Skeletal muscle tissue (tissue), 4 donors: Measurements from ENCODE around the gene OR52K1. TPM values are rescaled to one million over a fixed set of nuclear protein-coding genes. Genes with fewer than 3 reads are reported as not detected.
"Not testable (repeated sequence)": the region's sequence is repeated elsewhere in the genome, so short reads cannot be mapped to it uniquely, and the experiment has no call there.

ENCODE experiments used
- H3K27ac ChIP-seq: one replicate; pipeline ENCODE4 v1.7.0; 2013; ENCODE audit warnings: mild to moderate bottlenecking, low read depth, low read length, inconsistent platforms
- H3K27me3 ChIP-seq, 3 donors: one replicate each; pipeline ENCODE4 v1.7.0; 2013; ENCODE audit warnings: low read length in 3 of 3; ENCODE audit not compliant: control insufficient read depth in 3 of 3, insufficient read depth in 3 of 3
- H3K36me3 ChIP-seq, 3 donors: one replicate each; pipeline ENCODE4 v1.7.0; 2013; ENCODE audit warnings: low read length in 3 of 3; ENCODE audit not compliant: control insufficient read depth in 3 of 3, insufficient read depth in 3 of 3
- H3K4me1 ChIP-seq, 3 donors: one replicate each; pipeline ENCODE4 v1.7.0; 2013; ENCODE audit warnings: low read length in 3 of 3, mild to moderate bottlenecking in 3 of 3; ENCODE audit not compliant: control insufficient read depth in 3 of 3, insufficient read depth in 3 of 3
- H3K4me3 ChIP-seq, 3 donors: one replicate each; pipeline ENCODE4 v1.7.0; 2013; ENCODE audit warnings: low read length in 3 of 3
- H3K9ac ChIP-seq, 3 donors: one replicate each; pipeline ENCODE4 v1.7.0; 2013; ENCODE audit warnings: low read length in 3 of 3, mild to moderate bottlenecking in 3 of 3, moderate library complexity in 2 of 3, low read depth in 1 of 3
- H3K9me3 ChIP-seq, 3 donors: one replicate each; pipeline ENCODE4 v1.7.0; 2013; ENCODE audit warnings: low read length in 3 of 3; ENCODE audit not compliant: control insufficient read depth in 3 of 3
- total RNA-seq: library from RNA; depleted of rRNA; stranded (reverse); fragments of >200 nt; gene quantifications from one replicate; pipeline ENCODE4 v1.2.3, GENCODE V29; 2014
- donor health status: Osteomylitis.

OR52K1 gene
- total RNA-seq, 1 donor from 2014 or later: not detected

- no peaks in the 10 kb centered on the region for H3K36me3 ChIP-seq
- H3K4me1 ChIP-seq: peaks cover 0 to 11% (median 0%) of the 10 kb centered on the region in 3 donors
- no peak overlapping the region for H3K27ac ChIP-seq
- H3K9me3 ChIP-seq: no peaks in the 10 kb centered on the region
- H3K4me3 ChIP-seq: no peak overlapping the region
- H3K9ac ChIP-seq: no peak overlapping the region
- H3K27me3 ChIP-seq: peaks cover 0 to 2% (median 0%) of the 10 kb centered on the region in 3 donors
These were observed 39.9 kb downstream of the OR52K1 start for GRCh38 chr11:4522339-4522738.

DNA sequence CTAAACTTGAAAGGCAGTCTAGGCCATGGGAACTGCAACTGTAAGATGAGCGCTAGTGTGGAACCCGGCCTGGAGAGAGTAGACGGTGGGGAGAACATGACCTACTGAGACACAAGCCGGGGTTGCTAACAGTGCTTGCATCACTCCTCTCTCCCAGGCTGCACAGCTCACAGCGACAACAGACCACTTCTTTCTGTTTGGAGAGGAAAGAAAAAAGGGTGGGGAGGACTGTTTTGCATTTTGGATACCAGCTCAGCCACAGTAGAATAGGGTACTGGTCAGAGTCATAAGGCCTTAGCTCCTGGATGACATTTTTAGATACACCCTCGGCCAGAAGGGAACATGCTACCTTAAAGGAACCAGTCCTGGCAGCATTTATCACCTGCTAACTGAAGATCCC is 40.3 kb downstream of the OR52K1 start:
- H3K9ac ChIP-seq: no peak overlapping the region
- H3K36me3 ChIP-seq: no peaks in the 10 kb centered on the region
- no peaks in the 10 kb centered on the region for H3K9me3 ChIP-seq
- no peak overlapping the region for H3K27ac ChIP-seq
- no peak overlapping the region for H3K4me3 ChIP-seq
- H3K27me3 ChIP-seq: peaks cover 0 to 2% (median 0%) of the 10 kb centered on the region in 3 donors
- H3K4me1 ChIP-seq: peaks cover 0 to 11% (median 0%) of the 10 kb centered on the region in 3 donors

- Histone ChIP-seq H3K4me3 (no peak overlapping the region), H3K27ac (no peak overlapping the region), H3K4me1 (peaks cover 0 to 11% (median 0%) of the 10 kb centered on the region in 3 donors), H3K9me3 (no peaks in the 10 kb centered on the region), H3K27me3 (peaks cover 0 to 2% (median 0%) of the 10 kb centered on the region in 3 donors), H3K9ac (no peak overlapping the region), H3K36me3 (no peaks in the 10 kb centered on the region)
These were observed 41.2 kb downstream of the OR52K1 start for GRCh38 chr11:4523666-4524065.

DNA sequence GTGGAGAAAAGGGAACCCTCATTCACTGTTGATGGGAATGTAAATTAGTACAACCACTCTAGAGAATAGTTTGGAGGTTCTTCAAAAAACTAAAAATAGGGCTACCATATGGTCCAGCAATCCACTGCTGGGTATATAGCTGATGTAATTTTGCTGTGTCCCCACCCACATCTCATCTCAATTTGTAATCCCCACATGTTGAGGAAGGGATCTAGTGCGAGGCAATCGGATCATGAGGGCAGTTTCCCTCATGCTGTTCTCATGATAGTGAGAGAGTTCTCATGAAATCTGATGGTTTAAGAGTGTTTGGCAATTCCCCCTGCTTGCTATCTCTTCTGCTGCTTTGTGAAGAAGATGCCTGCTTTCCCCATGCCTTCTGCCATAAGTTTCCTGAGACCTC is 45.5 kb downstream of the OR52K1 start:
- Histone ChIP-seq H3K27me3 (peaks cover 0 to 4% (median 0%) of the 10 kb centered on the region in 3 donors), H3K9ac (no peak overlapping the region), H3K4me3 (no peak overlapping the region), H3K9me3 (no peaks in the 10 kb centered on the region), H3K4me1 (peaks cover 0 to 6% (median 0%) of the 10 kb centered on the region in 3 donors), H3K27ac (no peak overlapping the region), H3K36me3 (no peaks in the 10 kb centered on the region)

DNA sequence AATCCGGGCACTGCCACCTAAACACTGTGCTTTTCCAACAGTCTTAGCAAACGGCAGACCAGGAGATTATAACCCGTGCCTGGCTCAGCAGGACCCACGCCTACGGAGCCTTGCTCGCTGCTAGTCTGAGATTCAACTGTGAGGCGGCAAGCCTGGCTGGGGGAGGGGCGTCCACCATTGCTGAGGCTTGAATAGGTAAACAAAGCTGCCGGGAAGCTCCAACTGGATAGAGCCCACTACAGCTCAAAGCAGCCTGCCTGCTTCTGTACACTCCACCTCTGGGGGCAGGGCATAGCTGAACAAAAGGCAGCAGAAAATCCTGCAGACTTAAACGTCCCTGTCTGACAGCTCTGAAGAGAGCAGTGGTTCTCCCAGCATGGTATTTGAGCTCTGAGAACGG is 49.2 kb downstream of the OR52K1 start:
- not testable (repeated sequence) for H3K36me3 ChIP-seq, H3K4me1 ChIP-seq, H3K27me3 ChIP-seq, H3K9me3 ChIP-seq, H3K27ac ChIP-seq, H3K9ac ChIP-seq, H3K4me3 ChIP-seq

- H3K36me3 ChIP-seq: no peaks in the 10 kb centered on the region
- no peak overlapping the region for H3K4me3 ChIP-seq
- no peaks in the 10 kb centered on the region for H3K9me3 ChIP-seq
- H3K27me3 ChIP-seq: no peaks in the 10 kb centered on the region
- no peaks in the 10 kb centered on the region for H3K4me1 ChIP-seq
- no peak overlapping the region for H3K9ac ChIP-seq
- H3K27ac ChIP-seq: no peak overlapping the region
These were observed 57.3 kb downstream of the OR52K1 start for GRCh38 chr11:4539603-4540219.

GRCh38 chr11:4541071-4541470 is 58.6 kb downstream of the OR52K1 start:
- no peaks in the 10 kb centered on the region for H3K36me3 ChIP-seq
- H3K27me3 ChIP-seq: no peaks in the 10 kb centered on the region
- H3K4me1 ChIP-seq: no peaks in the 10 kb centered on the region
- H3K27ac ChIP-seq: no peak overlapping the region
- no peak overlapping the region for H3K4me3 ChIP-seq
- no peak overlapping the region for H3K9ac ChIP-seq
- no peaks in the 10 kb centered on the region for H3K9me3 ChIP-seq

Other genes with a start within 250 kb of the OR52K1 start
- not detected for gene OR52B4, start 114.3 kb upstream of the OR52K1 start, total RNA-seq
- gene TRIM21, start 88.9 kb upstream of the OR52K1 start, total RNA-seq: 19.3 TPM
- gene OR52K2, start 33.4 kb upstream of the OR52K1 start, total RNA-seq: not detected
- gene OR52M1, start 62.5 kb downstream of the OR52K1 start, total RNA-seq: not detected
- gene OR52I2, start 99.1 kb downstream of the OR52K1 start, total RNA-seq: not detected
- gene OR52I1, start 111.4 kb downstream of the OR52K1 start, total RNA-seq: not detected
- gene TRIM68, start 125.6 kb downstream of the OR52K1 start, total RNA-seq: 6.8 TPM
- not detected for gene OR51D1, start 154.8 kb downstream of the OR52K1 start, total RNA-seq
- 4.2 TPM for gene OR51E1, start 161.3 kb downstream of the OR52K1 start, total RNA-seq
- 0.52 TPM for gene OR51E2, start 215.2 kb downstream of the OR52K1 start, total RNA-seq
- gene MMP26, start 222.1 kb downstream of the OR52K1 start, total RNA-seq: not detected